HTERT RPE-1 (cell line): Measurements from ENCODE around the gene EIF4G3.
"Not testable (repeated sequence)": the region's sequence is repeated elsewhere in the genome, so short reads cannot be mapped to it uniquely, and the experiment has no call there.

Source experiments
- in situ Hi-C: fragments of 300-500 bp; cut with MboI; formaldehyde crosslinking; loops from 4 replicates; pipeline ENCODE4 v1.14.3; 2020; ENCODE audit warnings: low sequenced_read_pairs

Gene EIF4G3

GRCh38 chr1:20962576-20963258, 214.0 kb downstream of the EIF4G3 start:
- in situ Hi-C loops = no loop called here

- in situ Hi-C loops = no loop called here
These were observed 218.3 kb downstream of the EIF4G3 start for GRCh38 chr1:20958430-20958829.

- in situ Hi-C loops = no loop called here
These were observed 220.4 kb downstream of the EIF4G3 start for GRCh38 chr1:20956272-20956671.

GRCh38 chr1:20950679-20951078, 226.0 kb downstream of the EIF4G3 start:
- in situ Hi-C loops = no loop called here

GRCh38 chr1:20949871-20950590, 226.7 kb downstream of the EIF4G3 start:
- in situ Hi-C loops = no loop called here

- in situ Hi-C loops = no loop called here
These were observed 228.6 kb downstream of the EIF4G3 start for GRCh38 chr1:20948101-20948500.

GRCh38 chr1:20947409-20947808, 229.3 kb downstream of the EIF4G3 start:
- in situ Hi-C loops = no loop called here

- in situ Hi-C loops = no loop called here
These were observed 240.1 kb downstream of the EIF4G3 start for GRCh38 chr1:20936621-20937020.

- in situ Hi-C loops = no loop called here
These were observed 240.5 kb downstream of the EIF4G3 start for GRCh38 chr1:20936216-20936615.

- in situ Hi-C loops = no loop called here
These were observed 241.0 kb downstream of the EIF4G3 start for GRCh38 chr1:20935717-20936116.

GRCh38 chr1:20932437-20932977, 244.2 kb downstream of the EIF4G3 start:
- in situ Hi-C loops = no loop called here

GRCh38 chr1:20931930-20932436, 244.7 kb downstream of the EIF4G3 start:
- in situ Hi-C loops = no loop called here

- in situ Hi-C loops = no loop called here
These were observed 246.3 kb downstream of the EIF4G3 start for GRCh38 chr1:20930427-20930826.

- in situ Hi-C loops = no loop called here
These were observed 248.6 kb downstream of the EIF4G3 start for GRCh38 chr1:20928146-20928545.

- in situ Hi-C loops = no loop called here
These were observed 255.4 kb downstream of the EIF4G3 start for GRCh38 chr1:20921285-20921684.

GRCh38 chr1:20913242-20913641, 263.5 kb downstream of the EIF4G3 start:
- in situ Hi-C loops = no loop called here

- in situ Hi-C loops = not testable (repeated sequence)
These were observed 269.2 kb downstream of the EIF4G3 start for GRCh38 chr1:20907526-20907925.

GRCh38 chr1:20903437-20903836, 273.3 kb downstream of the EIF4G3 start:
- in situ Hi-C loops = no loop called here

GRCh38 chr1:20900056-20900455, 276.6 kb downstream of the EIF4G3 start:
- in situ Hi-C loops = no loop called here

GRCh38 chr1:20899154-20899972, 277.3 kb downstream of the EIF4G3 start:
- in situ Hi-C loops = no loop called here

- in situ Hi-C loops = no loop called here
These were observed 279.9 kb downstream of the EIF4G3 start for GRCh38 chr1:20896826-20897225.
